CD4-positive, alpha-beta T cell treated with Interleukin-21 for 1 hour (primary cell): Measurements from ENCODE around the gene TMIGD2.
"Not testable (repeated sequence)": the region's sequence is repeated elsewhere in the genome, so short reads cannot be mapped to it uniquely, and the experiment has no call there.

Experiments
- DNase-seq: peaks from one replicate; pipeline ENCODE4 v3.0.0-alpha.2; 2020

Gene TMIGD2

GRCh38 chr19:4266253-4267000 is 35.8 kb downstream of the TMIGD2 start:
- DNase-seq, result no peak

DNA sequence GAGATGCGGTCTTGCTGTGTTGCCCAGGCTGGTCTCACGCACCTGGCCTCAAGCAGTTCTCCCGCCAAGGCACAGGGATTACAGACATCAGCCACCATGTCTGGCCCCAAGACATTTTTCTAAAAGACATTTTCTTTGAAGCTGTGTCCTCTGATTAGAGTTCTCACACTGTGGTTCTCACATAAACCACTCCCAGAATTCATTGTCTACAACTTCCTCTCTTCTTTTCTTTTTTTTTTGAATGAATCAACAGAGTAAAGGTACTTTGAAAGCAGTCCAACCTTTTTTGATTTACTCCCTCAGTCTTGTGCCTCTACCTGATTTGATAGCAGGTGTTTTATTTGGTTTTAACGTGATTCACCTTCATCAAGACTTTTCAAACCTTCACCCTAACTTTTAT is 37.4 kb downstream of the TMIGD2 start:
- DNase-seq, result peak; percentile 26

DNA sequence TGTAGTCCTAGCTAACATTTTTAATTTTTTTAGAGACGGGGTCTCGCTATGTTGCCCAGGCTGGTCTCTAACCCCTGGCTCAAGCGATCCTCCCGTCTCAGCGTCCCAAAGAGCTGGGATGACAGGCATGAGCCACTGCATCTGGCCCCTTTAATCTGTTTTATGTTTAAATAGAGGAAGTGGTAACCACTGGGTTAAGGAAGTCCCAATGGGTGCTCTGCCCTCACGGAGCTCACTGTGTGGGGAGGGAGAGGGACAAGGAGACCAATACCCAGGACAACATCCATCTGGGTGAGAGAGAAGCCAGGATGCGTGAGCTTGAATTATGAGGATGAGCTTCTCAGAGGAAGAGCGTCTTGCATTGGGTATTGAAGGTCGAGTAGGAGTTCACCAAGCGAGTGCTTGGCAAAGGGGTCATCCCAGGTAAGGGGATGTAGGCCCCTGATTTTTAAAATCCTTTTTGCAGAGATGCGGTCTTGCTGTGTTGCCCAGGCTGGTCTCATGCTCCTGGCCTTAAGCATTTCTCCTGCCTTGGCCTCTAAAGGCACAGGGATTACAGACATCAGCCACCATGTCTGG is 41.5 kb downstream of the TMIGD2 start:
- DNase-seq, result no peak

GRCh38 chr19:4258181-4258580 is 44.0 kb downstream of the TMIGD2 start:
- no peak for DNase-seq

GRCh38 chr19:4257025-4257424 is 45.2 kb downstream of the TMIGD2 start:
- DNase-seq, result no peak

- DNase-seq, result no peak
Observed at GRCh38 chr19:4256563-4256962, 45.6 kb downstream of the TMIGD2 start.

GRCh38 chr19:4246767-4247593 is 55.2 kb downstream of the TMIGD2 start, which contains the start of gene YJU2:
TSS of gene YJU2 (plus strand) at chr19:4247080. CDS start at chr19:4247147, 67 bp downstream.
- DNase-seq, result peak; percentile 99

DNA sequence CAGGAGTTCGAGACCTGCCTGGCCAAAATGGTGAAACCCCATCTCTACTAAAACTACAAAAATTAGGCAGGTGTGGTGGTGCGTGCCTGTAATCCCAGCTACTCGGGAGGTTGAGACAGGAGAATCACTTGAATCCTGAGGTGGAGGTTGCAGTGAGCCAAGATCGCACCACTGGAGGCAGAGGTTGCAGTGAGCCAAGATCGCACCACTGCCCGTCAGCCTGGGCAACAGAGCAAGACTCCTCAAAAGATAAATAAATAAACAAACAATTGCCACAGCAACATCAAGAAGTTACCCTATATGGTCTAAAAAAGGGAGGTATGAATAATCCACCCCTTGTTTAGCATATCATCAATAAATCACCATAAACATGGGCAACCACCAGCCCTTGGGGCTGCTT is 56.3 kb downstream of the TMIGD2 start:
- DNase-seq, result not testable (repeated sequence)
